ENCODE data around the gene ZNF358.
A peak's percentile ranks its signal among the peaks of the same experiment; 100 is the strongest.

ZNF358 gene

GRCh38 chr19:7489609-7490044 is 26.3 kb upstream of the ZNF358 start:
- ATAC-seq (ENCODE audit: insufficient read depth, low read depth) (no peak), DNase-seq (no peak)
- Histone ChIP-seq H3K4me3 (ENCODE audit: low read depth in 1 of 2, low read length in 2 of 2) (no peak overlapping the region; a peak in 1 of 4 replicates), H3K4me2 (ENCODE audit: insufficient read depth, low read length) (peak overlapping the region; percentile 70; the same call in 1 of the 2 replicates), H3K79me2 (ENCODE audit: insufficient read depth, low read length) (no peaks in the 10 kb centered on the region), H3K4me1 (ENCODE audit: insufficient read depth, low read length) (peaks cover 15% of the 10 kb centered on the region), H2AFZ (ENCODE audit: low read depth, low read length) (peak overlapping the region; percentile 62), H3K9me3 (ENCODE audit: insufficient read depth, low read length, severe bottlenecking) (no peaks in the 10 kb centered on the region), H3K9ac (ENCODE audit: low read depth, low read length) (no peak overlapping the region), H4K20me1 (ENCODE audit: insufficient read depth, low read length) (no peaks in the 10 kb centered on the region), H3K36me3 (ENCODE audit: insufficient read depth, low read length) (no peaks in the 10 kb centered on the region), H3K27me3 (ENCODE audit: insufficient read depth, low read length, poor library complexity) (no peaks in the 10 kb centered on the region), H3K27ac (ENCODE audit: low read length) (no peak overlapping the region)
- TF ChIP-seq EZH2 (IDR thresholded peaks at IDR 0.05; ENCODE audit: borderline replicate concordance, low read depth, low read length, severe bottlenecking): no peak
- TF ChIP-seq CTCF (IDR thresholded peaks at IDR 0.05; ENCODE audit: borderline replicate concordance, extremely low read depth, low read length, poor library complexity, severe bottlenecking): no peak

- DNase-seq (no peak), ATAC-seq (ENCODE audit: insufficient read depth, low read depth) (no peak)
- H2AFZ ChIP-seq (ENCODE audit: low read depth, low read length): no peak overlapping the region
- H3K4me1 ChIP-seq (ENCODE audit: insufficient read depth, low read length): peaks cover 15% of the 10 kb centered on the region
- no peak overlapping the region for H3K9ac ChIP-seq (ENCODE audit: low read depth, low read length)
- no peaks in the 10 kb centered on the region for H3K9me3 ChIP-seq (ENCODE audit: insufficient read depth, low read length, severe bottlenecking)
- no peak overlapping the region for H3K4me2 ChIP-seq (ENCODE audit: insufficient read depth, low read length)
- no peaks in the 10 kb centered on the region for H3K36me3 ChIP-seq (ENCODE audit: insufficient read depth, low read length)
- no peaks in the 10 kb centered on the region for H4K20me1 ChIP-seq (ENCODE audit: insufficient read depth, low read length)
- peaks cover 2% of the 10 kb centered on the region for H3K27me3 ChIP-seq (ENCODE audit: insufficient read depth, low read length, poor library complexity)
- no peak for TF ChIP-seq CTCF (IDR thresholded peaks at IDR 0.05; ENCODE audit: borderline replicate concordance, extremely low read depth, low read length, poor library complexity, severe bottlenecking)
- TF ChIP-seq EZH2 (IDR thresholded peaks at IDR 0.05; ENCODE audit: borderline replicate concordance, low read depth, low read length, severe bottlenecking): no peak
- H3K27ac ChIP-seq (ENCODE audit: low read length): no peak overlapping the region
- H3K4me3 ChIP-seq (ENCODE audit: low read depth in 1 of 2, low read length in 2 of 2): no peak overlapping the region
- H3K79me2 ChIP-seq (ENCODE audit: insufficient read depth, low read length): no peaks in the 10 kb centered on the region
Observed at GRCh38 chr19:7492142-7492541, 23.8 kb upstream of the ZNF358 start.

- TF ChIP-seq CTCF (IDR thresholded peaks at IDR 0.05; ENCODE audit: borderline replicate concordance, extremely low read depth, low read length, poor library complexity, severe bottlenecking) (no peak), EZH2 (IDR thresholded peaks at IDR 0.05; ENCODE audit: borderline replicate concordance, low read depth, low read length, severe bottlenecking) (no peak)
- no peaks in the 10 kb centered on the region for H3K9me3 ChIP-seq (ENCODE audit: insufficient read depth, low read length, severe bottlenecking)
- ATAC-seq (ENCODE audit: insufficient read depth, low read depth): no peak
- no peak for DNase-seq
- H4K20me1 ChIP-seq (ENCODE audit: insufficient read depth, low read length): no peaks in the 10 kb centered on the region
- H3K4me3 ChIP-seq (ENCODE audit: low read depth in 1 of 2, low read length in 2 of 2): no peak overlapping the region
- no peak overlapping the region for H3K27ac ChIP-seq (ENCODE audit: low read length)
- H2AFZ ChIP-seq (ENCODE audit: low read depth, low read length): no peak overlapping the region
- H3K79me2 ChIP-seq (ENCODE audit: insufficient read depth, low read length): no peaks in the 10 kb centered on the region
- H3K4me1 ChIP-seq (ENCODE audit: insufficient read depth, low read length): peaks cover 15% of the 10 kb centered on the region
- H3K36me3 ChIP-seq (ENCODE audit: insufficient read depth, low read length): no peaks in the 10 kb centered on the region
- H3K27me3 ChIP-seq (ENCODE audit: insufficient read depth, low read length, poor library complexity): peaks cover 5% of the 10 kb centered on the region
- no peak overlapping the region for H3K9ac ChIP-seq (ENCODE audit: low read depth, low read length)
- H3K4me2 ChIP-seq (ENCODE audit: insufficient read depth, low read length): no peak overlapping the region
Observed at GRCh38 chr19:7492558-7492957, 23.3 kb upstream of the ZNF358 start.
